Esophagus muscularis mucosa (tissue), 3 donors: ENCODE results near the gene TRIM54.

Source experiments
- POLR2AphosphoS5 ChIP-seq, 2 donors: sonication (generic); formaldehyde crosslinking; IDR thresholded peaks; one replicate each; pipeline ENCODE4 v1.6.1; 2017; ENCODE audit warnings: antibody characterized with exemption in 2 of 2
- TF ChIP-seq, protein P1 (sequence below), 3 experiments: fragments of 200-600 bp in 2 of 3; fragments of 450-650 bp in 1 of 3; sonication (generic) in 2 of 3; IDR thresholded peaks; one replicate each; pipeline ENCODE4 v1.5.1; 2017 to 2019; ENCODE audit warnings: antibody characterized with exemption in 3 of 3, mild to moderate bottlenecking in 2 of 3, moderate library complexity in 1 of 3

GRCh38 chr2:27261241-27261925 lies 20.8 kb upstream of the TRIM54 start:
- TF ChIP-seq, protein P1, sequence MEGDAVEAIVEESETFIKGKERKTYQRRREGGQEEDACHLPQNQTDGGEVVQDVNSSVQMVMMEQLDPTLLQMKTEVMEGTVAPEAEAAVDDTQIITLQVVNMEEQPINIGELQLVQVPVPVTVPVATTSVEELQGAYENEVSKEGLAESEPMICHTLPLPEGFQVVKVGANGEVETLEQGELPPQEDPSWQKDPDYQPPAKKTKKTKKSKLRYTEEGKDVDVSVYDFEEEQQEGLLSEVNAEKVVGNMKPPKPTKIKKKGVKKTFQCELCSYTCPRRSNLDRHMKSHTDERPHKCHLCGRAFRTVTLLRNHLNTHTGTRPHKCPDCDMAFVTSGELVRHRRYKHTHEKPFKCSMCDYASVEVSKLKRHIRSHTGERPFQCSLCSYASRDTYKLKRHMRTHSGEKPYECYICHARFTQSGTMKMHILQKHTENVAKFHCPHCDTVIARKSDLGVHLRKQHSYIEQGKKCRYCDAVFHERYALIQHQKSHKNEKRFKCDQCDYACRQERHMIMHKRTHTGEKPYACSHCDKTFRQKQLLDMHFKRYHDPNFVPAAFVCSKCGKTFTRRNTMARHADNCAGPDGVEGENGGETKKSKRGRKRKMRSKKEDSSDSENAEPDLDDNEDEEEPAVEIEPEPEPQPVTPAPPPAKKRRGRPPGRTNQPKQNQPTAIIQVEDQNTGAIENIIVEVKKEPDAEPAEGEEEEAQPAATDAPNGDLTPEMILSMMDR (IDR thresholded peaks at IDR 0.05), result no peak
- TF ChIP-seq POLR2AphosphoS5 (IDR thresholded peaks at IDR 0.05), result no peak
